NCI-H2107 treated with DMSO at 0.1 percent for 48 hours (cell line): ENCODE measurements around the gene MAP2K7.
"Not testable (repeated sequence)": the region's sequence is repeated elsewhere in the genome, so short reads cannot be mapped to it uniquely, and the experiment has no call there.

Source experiments
- DNase-seq: peaks from one replicate; lab custom pipeline; 2025; ENCODE audit not compliant: unreplicated experiment; lab: John Stamatoyannopoulos, UW

Gene MAP2K7

GRCh38 chr19:7961082-7961481, 57.4 kb downstream of the MAP2K7 start:
- DNase-seq: not testable (repeated sequence)

- DNase-seq: no peak
These were observed 58.4 kb downstream of the MAP2K7 start for GRCh38 chr19:7961920-7962626.

GRCh38 chr19:7962644-7963268, 59.1 kb downstream of the MAP2K7 start:
- no peak for DNase-seq

GRCh38 chr19:7963566-7963965, 59.9 kb downstream of the MAP2K7 start:
- DNase-seq: no peak
